Adrenal gland (tissue), 12 donors: ENCODE data around the gene TEX2. TPM values are rescaled to one million over a fixed set of nuclear protein-coding genes. Genes with fewer than 3 reads are reported as not detected.

Experiments
- DNase-seq, 7 donors: peaks; one replicate each; pipeline ENCODE4 v3.0.0-alpha.2; 2019 to 2020
- H3K27ac ChIP-seq, 5 donors: fragments of 200-600 bp; sonication (generic) in 4 of 5; 1 replicate in 3 of 5; 2 replicates in 2 of 5; pipeline versions ENCODE4 v1.5.1 to v1.8.0; 2016 to 2020; ENCODE audit warnings: mild to moderate bottlenecking in 1 of 5
- H3K27me3 ChIP-seq: fragments of 200-600 bp; 2 replicates; pipeline ENCODE4 v1.8.0; 2021
- H3K36me3 ChIP-seq, 2 donors: fragments of 200-600 bp; replicated peaks in 1 of 2; 1 replicate in 1 of 2; 2 replicates in 1 of 2; pipeline versions ENCODE4 v1.5.1 to v1.8.0; 2018 to 2022
- H3K4me1 ChIP-seq, 2 donors: fragments of 200-600 bp; replicated peaks in 1 of 2; 1 replicate in 1 of 2; 2 replicates in 1 of 2; pipeline versions ENCODE4 v1.5.1 to v1.8.0; 2018 to 2021
- H3K4me3 ChIP-seq, 4 donors: fragments of 200-600 bp; sonication (generic) in 3 of 4; one replicate each; pipeline ENCODE4 v1.5.1; 2016 to 2018
- H3K9me3 ChIP-seq, 3 donors: fragments of 200-600 bp; sonication (generic) in 1 of 3; replicated peaks in 1 of 3; 1 replicate in 2 of 3; 2 replicates in 1 of 3; pipeline versions ENCODE4 v1.5.1 to v1.8.0; 2016 to 2021
- POLR2A ChIP-seq, 2 donors: fragments of 450-650 bp; IDR thresholded peaks; one replicate each; pipeline ENCODE4 v1.6.1; 2017; ENCODE audit warnings: antibody characterized with exemption in 2 of 2, mild to moderate bottlenecking in 2 of 2, moderate library complexity in 1 of 2
- WGBS, 4 donors: extraction: QIAGEN DNeasy Blood & Tissue Kit in 2 of 4; methylation state at CpG; one replicate each; pipeline versions ENCODE4 v1.1.5 to v1.1.7; 2013 to 2017; 5-methylcytosine and 5-hydroxymethylcytosine counted together
- intact Hi-C, 2 donors: fragments of 100-400 bp; cut with DNase I; formaldehyde crosslinking; loops; one replicate each; pipeline versions ENCODE4 v1.14.1 to v1.15.0; 2022 to 2023
- polyA plus RNA-seq, 3 donors: library from polyadenylated mRNA; stranded (reverse); fragments of 200-250 nt in 2 of 3; fragments of 350-450 nt in 1 of 3; fragmentation: Illumina TruSeq in 1 of 3; extraction: RNeasy Lipid Tissue Mini Kit (QIAGEN cat#74804) in 1 of 3; gene quantifications; one replicate each; pipeline ENCODE4 v1.2.3, GENCODE V29; 2013 to 2014
- total RNA-seq, 9 donors: library from RNA; depleted of rRNA in 4 of 9; stranded (reverse); fragments of >200 nt in 4 of 9; fragments of 120-200 nt in 1 of 9; fragmentation: NEBNext Ultra II Directional in 1 of 9; extraction: Animal tissue kit (Norgen Biotek cat#: 25700) in 1 of 9; gene quantifications; one replicate each; pipeline versions ENCODE4 v1.1.0 to v1.2.4, GENCODE V29; 2013 to 2023
- TF ChIP-seq, protein P1 (sequence below), 6 experiments: fragments of 450-650 bp in 4 of 6; fragments of 200-600 bp in 2 of 6; sonication (generic) in 1 of 6; IDR thresholded peaks; 1 replicate in 5 of 6; 2 replicates in 1 of 6; pipeline versions ENCODE4 v1.5.1 to v1.8.0; 2016 to 2021; ENCODE audit warnings: antibody characterized with exemption in 6 of 6, mild to moderate bottlenecking in 2 of 6, moderate library complexity in 1 of 6
- donor health status: healthy with polysubstance abuse.
- donor health status: Bipolar disorder and iron deficiency.
- donor health status: DM: yes; HTN: yes; CAD: no.
- donor health status: DM: no; HTN: no; CAD: no.
- donor health status: DM: no; HTN: no; CAD: no.
- donor health status: DM: yes; HTN: yes; CAD: no.

Gene TEX2
- total and polyA plus RNA-seq, 12 donors, result 12.0 to 91.5 (median 62.5) TPM

DNA sequence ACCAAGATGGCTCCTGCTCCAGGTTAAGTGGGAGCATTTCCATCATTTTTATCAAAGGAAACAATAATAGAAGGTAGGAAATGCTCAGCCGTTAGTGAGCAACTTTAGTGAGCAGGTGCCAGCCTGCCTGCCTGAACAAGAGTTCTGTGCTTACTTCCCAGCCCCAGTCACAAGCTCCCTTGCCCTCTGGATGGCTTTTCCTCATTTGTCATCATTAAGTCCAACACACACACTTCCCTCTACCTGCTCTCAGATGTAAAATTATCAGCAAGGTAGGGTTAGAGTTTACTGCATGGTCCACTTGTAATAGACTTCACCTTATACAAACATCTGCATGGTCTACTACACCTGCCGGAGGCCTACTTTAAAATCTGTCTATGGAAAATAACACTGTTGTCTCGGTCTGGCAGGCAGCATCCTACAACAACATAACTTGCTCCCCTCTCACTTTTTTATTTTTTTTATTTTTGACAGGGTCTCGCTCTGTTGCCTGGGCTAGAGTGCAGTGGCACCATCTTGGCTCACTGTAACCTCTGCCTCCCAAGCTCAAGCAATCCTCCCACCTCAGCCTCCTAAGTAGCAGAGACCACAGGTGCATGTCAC is 12.7 kb downstream of the TEX2 start:
- WGBS, 4 donors, result 84 to 89% (median 86%) methylated on average over 4 of the region's 4 CpGs
- H3K9me3 ChIP-seq, result no peaks in the 10 kb centered on the region
- TF ChIP-seq POLR2A (IDR thresholded peaks at IDR 0.05), result no peak
- TF ChIP-seq, protein P1, sequence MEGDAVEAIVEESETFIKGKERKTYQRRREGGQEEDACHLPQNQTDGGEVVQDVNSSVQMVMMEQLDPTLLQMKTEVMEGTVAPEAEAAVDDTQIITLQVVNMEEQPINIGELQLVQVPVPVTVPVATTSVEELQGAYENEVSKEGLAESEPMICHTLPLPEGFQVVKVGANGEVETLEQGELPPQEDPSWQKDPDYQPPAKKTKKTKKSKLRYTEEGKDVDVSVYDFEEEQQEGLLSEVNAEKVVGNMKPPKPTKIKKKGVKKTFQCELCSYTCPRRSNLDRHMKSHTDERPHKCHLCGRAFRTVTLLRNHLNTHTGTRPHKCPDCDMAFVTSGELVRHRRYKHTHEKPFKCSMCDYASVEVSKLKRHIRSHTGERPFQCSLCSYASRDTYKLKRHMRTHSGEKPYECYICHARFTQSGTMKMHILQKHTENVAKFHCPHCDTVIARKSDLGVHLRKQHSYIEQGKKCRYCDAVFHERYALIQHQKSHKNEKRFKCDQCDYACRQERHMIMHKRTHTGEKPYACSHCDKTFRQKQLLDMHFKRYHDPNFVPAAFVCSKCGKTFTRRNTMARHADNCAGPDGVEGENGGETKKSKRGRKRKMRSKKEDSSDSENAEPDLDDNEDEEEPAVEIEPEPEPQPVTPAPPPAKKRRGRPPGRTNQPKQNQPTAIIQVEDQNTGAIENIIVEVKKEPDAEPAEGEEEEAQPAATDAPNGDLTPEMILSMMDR (IDR thresholded peaks at IDR 0.05), result no peak
- H3K27me3 ChIP-seq, result no peaks in the 10 kb centered on the region
- peaks cover 8 to 13% of the 10 kb centered on the region in 2 donors for H3K4me1 ChIP-seq
- no peaks in the 10 kb centered on the region for H3K36me3 ChIP-seq
- H3K27ac ChIP-seq, result no peak overlapping the region
- DNase-seq, result peak in 1 of 7 donors; percentile 39
- intact Hi-C loops, result loop anchor here in 1 of 2 donors (10.0 kb wide), 1 partner anchor 66 kb away; no protein-coding TSS in a partner anchor
- no peak overlapping the region for H3K4me3 ChIP-seq

DNA sequence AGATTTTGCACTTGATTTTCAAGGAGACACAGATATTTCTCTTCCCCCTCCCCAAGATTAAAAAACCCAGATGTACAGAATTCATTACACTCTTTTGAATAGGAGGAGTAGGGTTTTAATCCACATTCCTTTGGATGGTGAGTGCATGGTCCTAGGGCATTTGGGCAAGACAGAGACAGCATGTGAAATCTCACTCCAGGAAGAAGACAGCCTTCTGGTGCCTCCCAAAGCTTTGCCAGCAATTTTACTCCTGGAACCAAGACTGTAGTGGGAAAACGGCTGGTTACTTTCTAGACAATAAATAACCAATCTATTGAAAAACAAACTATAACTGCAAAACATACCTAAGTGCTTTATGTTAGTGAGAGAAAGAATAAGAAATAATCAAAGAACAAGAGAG is 15.2 kb downstream of the TEX2 start:
- Histone ChIP-seq H3K36me3 (no peaks in the 10 kb centered on the region), H3K27me3 (no peaks in the 10 kb centered on the region), H3K4me3 (no peak overlapping the region), H3K4me1 (peaks cover 8 to 11% of the 10 kb centered on the region in 2 donors), H3K27ac (no peak overlapping the region), H3K9me3 (no peaks in the 10 kb centered on the region)
- 80 to 87% (median 86%) methylated on average over 1 of the region's 1 CpG for WGBS, 4 donors
- intact Hi-C loops, result no loop called here
- TF ChIP-seq, protein P1 (IDR thresholded peaks at IDR 0.05), result no peak
- no peak for TF ChIP-seq POLR2A (IDR thresholded peaks at IDR 0.05)
- peak in 1 of 7 donors; percentile 14 for DNase-seq

DNA sequence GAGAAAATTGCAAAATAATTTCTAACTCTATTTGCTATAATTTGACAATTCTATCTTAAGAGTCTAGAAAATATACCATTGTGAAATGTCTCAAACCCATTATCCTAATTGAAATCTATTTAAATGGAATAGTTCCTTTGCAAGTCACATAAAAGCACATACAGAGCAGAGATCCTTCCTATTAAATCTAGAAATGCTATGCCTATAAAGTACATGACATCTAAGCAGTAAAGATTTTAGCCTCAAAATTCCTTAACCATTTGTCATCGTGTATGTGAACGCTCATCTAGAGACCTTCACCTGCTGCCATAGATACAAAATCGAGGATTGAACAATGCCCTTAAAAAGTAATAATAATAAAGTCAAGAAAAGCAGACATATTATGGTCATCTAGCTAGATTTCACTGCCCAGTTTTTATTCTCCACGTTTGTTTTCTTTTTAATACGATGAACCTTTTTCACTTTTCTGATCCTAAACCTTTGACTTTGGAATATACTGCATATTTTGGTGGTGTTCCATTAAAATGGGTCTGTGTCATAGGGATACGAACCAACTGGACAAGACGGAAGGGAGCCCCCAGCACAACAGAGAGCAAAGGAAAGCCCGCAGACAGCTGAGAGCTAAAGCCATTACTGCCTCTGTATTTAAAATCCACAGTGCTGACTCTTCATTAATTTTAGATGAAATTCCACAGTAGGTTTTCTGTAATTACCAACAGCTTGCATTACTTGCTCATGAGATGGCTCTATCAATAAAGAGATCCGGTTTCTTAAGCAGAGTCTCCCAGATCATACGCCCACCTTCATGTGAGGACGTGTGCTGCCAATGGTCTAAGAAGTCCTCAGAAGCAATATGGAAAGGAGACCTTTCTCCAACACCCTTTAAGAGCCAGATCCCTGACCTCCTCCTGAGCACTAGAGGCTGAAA is 17.6 kb downstream of the TEX2 start:
- Histone ChIP-seq H3K4me1 (peaks cover 16 to 24% of the 10 kb centered on the region in 2 donors), H3K9me3 (no peaks in the 10 kb centered on the region), H3K27ac (no peak overlapping the region), H3K27me3 (no peaks in the 10 kb centered on the region), H3K36me3 (no peaks in the 10 kb centered on the region), H3K4me3 (no peak overlapping the region)
- 76 to 81% (median 80%) methylated on average over 11 of the region's 11 CpGs for WGBS, 4 donors
- intact Hi-C loops, result no loop called here
- DNase-seq, result no peak
- no peak for TF ChIP-seq POLR2A (IDR thresholded peaks at IDR 0.05)
- TF ChIP-seq, protein P1 (IDR thresholded peaks at IDR 0.05), result no peak

DNA sequence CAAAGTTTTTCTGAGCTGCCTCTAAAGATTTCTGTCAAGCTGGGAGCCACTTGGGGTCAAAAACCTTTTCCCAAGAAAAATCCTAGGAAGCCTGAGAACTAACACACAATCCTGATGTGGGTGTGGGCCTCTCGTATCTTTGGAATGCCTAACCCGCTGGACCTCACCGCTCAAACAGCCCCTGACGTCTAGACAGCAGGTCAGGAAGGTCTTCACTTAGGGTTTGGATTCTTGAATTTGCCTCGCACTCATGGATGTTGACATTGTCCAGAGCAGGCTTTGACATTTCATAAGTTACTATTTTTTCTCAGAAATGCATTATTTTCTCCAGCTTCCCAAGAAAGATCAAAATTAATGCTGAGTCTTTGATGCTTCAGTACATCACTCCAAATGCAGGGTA is 18.9 kb downstream of the TEX2 start:
- no peak overlapping the region for H3K27ac ChIP-seq
- intact Hi-C loops, result no loop called here
- peaks cover 16 to 28% of the 10 kb centered on the region in 2 donors for H3K4me1 ChIP-seq
- H3K27me3 ChIP-seq, result no peaks in the 10 kb centered on the region
- no peak for TF ChIP-seq POLR2A (IDR thresholded peaks at IDR 0.05)
- TF ChIP-seq, protein P1 (IDR thresholded peaks at IDR 0.05), result no peak
- no peaks in the 10 kb centered on the region for H3K36me3 ChIP-seq
- DNase-seq, result no peak
- H3K9me3 ChIP-seq, result no peaks in the 10 kb centered on the region
- no peak overlapping the region for H3K4me3 ChIP-seq
- WGBS, 4 donors, result 68 to 80% (median 76%) methylated on average over 5 of the region's 5 CpGs
